H1 (cell line): ENCODE results near the gene DNAH1. TPM values are rescaled to one million over a fixed set of nuclear protein-coding genes. Genes with fewer than 3 reads are reported as not detected.

ENCODE experiments used
- CTCF ChIA-PET: fragments of 300-600 bp; sonication (Branson Sonifier 250); formaldehyde crosslinking; loops from one replicate; lab custom pipeline; 2021; ENCODE audit not compliant: partially characterized antibody; lab: Charles Lee
- POLR2A ChIA-PET: fragments of 300-600 bp; sonication (Branson Sonifier 250); formaldehyde crosslinking; loops from one replicate; lab custom pipeline; 2021; ENCODE audit warnings: inconsistent platforms; ENCODE audit not compliant: partially characterized antibody; lab: Charles Lee
- DNase-seq, 2 experiments: peaks; one replicate each; pipeline versions ENCODE4 v3.0.0 to v3.0.0-alpha.2; 2010 to 2022; ENCODE audit warnings: low spot score in 2 of 2, low read depth in 1 of 2, mixed read lengths in 1 of 2
- FAIRE-seq: peaks from 2 replicates; lab custom pipeline; 2011; peaks lifted over from hg19 to GRCh38; lab: Jason Lieb, UNC
- H2AFZ ChIP-seq: 2 replicates; pipeline ENCODE4 v1.8.1; 2012; ENCODE audit warnings: low read length, inconsistent platforms
- H2AK5ac ChIP-seq: 2 replicates; pipeline ENCODE4 v1.6.1; 2013; ENCODE audit warnings: low read depth, low read length
- H2BK120ac ChIP-seq: replicated peaks from 2 replicates; pipeline ENCODE3; 2013; ENCODE audit warnings: low read depth, low read length, inconsistent platforms
- H2BK12ac ChIP-seq: 2 replicates; pipeline ENCODE4 v1.6.1; 2013; ENCODE audit warnings: low read depth, low read length
- H2BK15ac ChIP-seq: 2 replicates; pipeline ENCODE4 v1.6.1; 2013; ENCODE audit warnings: low read length
- H2BK20ac ChIP-seq: 2 replicates; pipeline ENCODE4 v1.6.1; 2013; ENCODE audit warnings: low read length
- H2BK5ac ChIP-seq: 2 replicates; pipeline ENCODE4 v1.6.1; 2013; ENCODE audit warnings: low read depth, low read length
- H3K14ac ChIP-seq: 2 replicates; pipeline ENCODE4 v1.6.1; 2013; ENCODE audit warnings: inconsistent platforms; ENCODE audit not compliant: insufficient read length
- H3K18ac ChIP-seq: 2 replicates; pipeline ENCODE4 v1.6.1; 2013; ENCODE audit warnings: low read length; ENCODE audit errors: extremely low read depth
- H3K23ac ChIP-seq: 2 replicates; pipeline ENCODE4 v1.6.1; 2013; ENCODE audit warnings: inconsistent platforms; ENCODE audit not compliant: insufficient read length
- H3K23me2 ChIP-seq: 2 replicates; pipeline ENCODE4 v1.6.1; 2013; ENCODE audit warnings: low read depth, low read length
- H3K27ac ChIP-seq: 2 replicates; pipeline ENCODE4 v1.6.1; 2011; ENCODE audit warnings: low read depth, low read length, inconsistent platforms
- H3K27me3 ChIP-seq, 4 experiments: replicated peaks in 1 of 4; 1 replicate in 1 of 4; 2 replicates in 3 of 4; pipeline versions ENCODE4 v1.6.1 to v1.8.1; 2011 to 2013; ENCODE audit warnings: low read length in 3 of 4, mild to moderate bottlenecking in 3 of 4, inconsistent platforms in 2 of 4, mixed read lengths in 2 of 4, moderate library complexity in 1 of 4; ENCODE audit not compliant: control insufficient read depth in 3 of 4, insufficient read depth in 3 of 4; ENCODE audit errors: extremely low read depth in 1 of 4
- H3K36me3 ChIP-seq, 4 experiments: 2 replicates each; pipeline versions ENCODE4 v1.6.1 to v1.8.1; 2011 to 2013; ENCODE audit warnings: mild to moderate bottlenecking in 4 of 4, low read length in 3 of 4, moderate library complexity in 2 of 4, control low read depth in 1 of 4, inconsistent platforms in 1 of 4; ENCODE audit not compliant: insufficient read depth in 4 of 4, control insufficient read depth in 2 of 4
- H3K4ac ChIP-seq: replicated peaks from 2 replicates; pipeline ENCODE3; 2013; ENCODE audit warnings: low read length, low read depth, mixed read lengths, inconsistent platforms; ENCODE audit not compliant: insufficient read length
- H3K4me1 ChIP-seq, 4 experiments: replicated peaks in 1 of 4; 1 replicate in 1 of 4; 2 replicates in 3 of 4; pipeline versions ENCODE4 v1.6.1 to v1.8.1; 2011 to 2013; ENCODE audit warnings: low read length in 3 of 4, inconsistent platforms in 2 of 4, mixed read lengths in 1 of 4; ENCODE audit not compliant: insufficient read depth in 4 of 4, control insufficient read depth in 3 of 4
- H3K4me2 ChIP-seq, 2 experiments: 2 replicates each; pipeline versions ENCODE4 v1.6.1 to v1.8.1; 2011 to 2013; ENCODE audit warnings: low read depth in 2 of 2, low read length in 2 of 2, control low read depth in 1 of 2, inconsistent platforms in 1 of 2, mild to moderate bottlenecking in 1 of 2; ENCODE audit not compliant: insufficient read depth in 1 of 2
- H3K4me3 ChIP-seq, 4 experiments: fragments of 200-600, 300-600 bp in 1 of 4; sonication (generic), shearing (Covaris generic), sonication (Bioruptor Twin) in 1 of 4; 2 replicates each; pipeline versions ENCODE4 v1.5.1 to v1.8.1; 2011 to 2016; ENCODE audit warnings: low read length in 4 of 4, low read depth in 3 of 4, control low read depth in 2 of 4, inconsistent platforms in 2 of 4, mild to moderate bottlenecking in 2 of 4, mixed read lengths in 1 of 4, moderate library complexity in 1 of 4; ENCODE audit not compliant: insufficient read depth in 2 of 4; ENCODE audit errors: extremely low read depth in 1 of 4
- H3K56ac ChIP-seq: replicated peaks from 2 replicates; pipeline ENCODE3; 2013; ENCODE audit warnings: low read depth, mild to moderate bottlenecking, mixed read lengths, low read length, inconsistent platforms; ENCODE audit not compliant: insufficient read length
- H3K79me1 ChIP-seq: 2 replicates; pipeline ENCODE4 v1.6.1; 2013; ENCODE audit warnings: low read depth, low read length, control low read depth
- H3K79me2 ChIP-seq, 2 experiments: 2 replicates each; pipeline versions ENCODE4 v1.6.1 to v1.8.1; 2012 to 2013; ENCODE audit warnings: low read length in 2 of 2, mild to moderate bottlenecking in 2 of 2, inconsistent platforms in 1 of 2; ENCODE audit not compliant: insufficient read depth in 2 of 2, control insufficient read depth in 1 of 2
- H3K9ac ChIP-seq, 4 experiments: replicated peaks in 1 of 4; 1 replicate in 1 of 4; 2 replicates in 3 of 4; pipeline versions ENCODE4 v1.6.1 to v1.8.1; 2011 to 2013; ENCODE audit warnings: low read depth in 3 of 4, low read length in 3 of 4, control low read depth in 2 of 4, mild to moderate bottlenecking in 2 of 4, moderate library complexity in 2 of 4, inconsistent platforms in 1 of 4; ENCODE audit errors: extremely low read depth in 1 of 4
- H3K9me3 ChIP-seq, 2 experiments: 2 replicates each; pipeline versions ENCODE4 v1.6.1 to v1.8.1; 2012 to 2013; ENCODE audit warnings: mild to moderate bottlenecking in 2 of 2, moderate library complexity in 2 of 2, control low read depth in 1 of 2, inconsistent platforms in 1 of 2, low read depth in 1 of 2, low read length in 1 of 2, mixed read lengths in 1 of 2; ENCODE audit not compliant: insufficient read depth in 2 of 2
- H4K20me1 ChIP-seq, 2 experiments: replicated peaks in 1 of 2; 2 replicates each; pipeline versions ENCODE3 to v1.8.1; 2011 to 2013; ENCODE audit warnings: inconsistent platforms in 2 of 2, low read length in 2 of 2, mild to moderate bottlenecking in 1 of 2; ENCODE audit not compliant: insufficient read depth in 2 of 2, control insufficient read depth in 1 of 2
- H4K5ac ChIP-seq: 2 replicates; pipeline ENCODE4 v1.6.1; 2013; ENCODE audit warnings: low read length, low read depth, mixed read lengths, inconsistent platforms; ENCODE audit not compliant: insufficient read length
- H4K8ac ChIP-seq: 2 replicates; pipeline ENCODE4 v1.8.0; 2013; ENCODE audit warnings: mild to moderate bottlenecking, moderate library complexity, low read length, inconsistent platforms; ENCODE audit not compliant: insufficient read depth; ENCODE audit errors: extremely low read depth
- H4K91ac ChIP-seq: replicated peaks from 2 replicates; pipeline ENCODE3; 2013; ENCODE audit warnings: low read length, mixed read lengths, inconsistent platforms; ENCODE audit not compliant: insufficient read length
- EGR1 ChIP-seq: IDR thresholded peaks from 2 replicates; pipeline ENCODE4 v1.6.1; 2011; ENCODE audit warnings: low read depth, low read length, borderline replicate concordance
- GABPA ChIP-seq: IDR thresholded peaks from 2 replicates; pipeline ENCODE4 v1.6.1; 2011; ENCODE audit warnings: mild to moderate bottlenecking, low read length, moderate library complexity, borderline replicate concordance; ENCODE audit not compliant: insufficient read depth
- NANOG ChIP-seq: IDR thresholded peaks from 2 replicates; pipeline ENCODE4 v1.6.1; 2011; ENCODE audit warnings: low read length, low read depth, mild to moderate bottlenecking, inconsistent platforms; ENCODE audit not compliant: insufficient read depth, poor library complexity, severe bottlenecking
- RBBP5 ChIP-seq: IDR thresholded peaks from 2 replicates; pipeline ENCODE4 v1.7.1; 2012; ENCODE audit warnings: low read depth, mild to moderate bottlenecking, inconsistent platforms, low read length, moderate library complexity, borderline replicate concordance
- RFX5 ChIP-seq: IDR thresholded peaks from 2 replicates; pipeline ENCODE4 v1.6.1; 2011; ENCODE audit warnings: low read depth, low read length, improper control_type of control experiment, borderline replicate concordance
- RXRA ChIP-seq: IDR thresholded peaks from 2 replicates; pipeline ENCODE4 v1.6.1; 2011; ENCODE audit warnings: low read depth, mild to moderate bottlenecking, low read length, moderate library complexity; ENCODE audit not compliant: insufficient read depth
- SAP30 ChIP-seq: fragments of 300-600 bp; sonication (generic); IDR thresholded peaks from 2 replicates; pipeline ENCODE4 v1.7.1; 2012; ENCODE audit warnings: low read length, moderate library complexity, mild to moderate bottlenecking, inconsistent platforms; ENCODE audit not compliant: insufficient read depth, insufficient replicate concordance
- SIRT6 ChIP-seq: IDR thresholded peaks from one replicate; pipeline ENCODE4 v1.7.1; 2012; ENCODE audit warnings: low read length, inconsistent platforms
- TBP ChIP-seq: IDR thresholded peaks from 2 replicates; pipeline ENCODE4 v1.6.1; 2011; ENCODE audit warnings: low read depth, low read length, improper control_type of control experiment
- whole genome bisulfite sequencing, 2 experiments: shearing (Covaris generic) in 1 of 2; methylation state at CpG; one replicate each; pipeline versions ENCODE4 v1.1.6 to v1.1.7; 2013 to 2015; ENCODE audit warnings: low lambda C conversion rate in 2 of 2, mixed read lengths in 2 of 2, inconsistent platforms in 1 of 2, low coverage in 1 of 2, missing lambda C conversion rate in 1 of 2; ENCODE audit not compliant: insufficient replicate concordance in 2 of 2, insufficient coverage in 1 of 2, insufficient read length in 1 of 2; ENCODE audit errors: extremely low coverage in 1 of 2, missing lambda C conversion rate in 1 of 2; 5-methylcytosine and 5-hydroxymethylcytosine counted together
- polyA plus RNA-seq, 7 experiments: library from polyadenylated mRNA; depleted of rRNA in 3 of 7; stranded (reverse) in 5 of 7; unstranded in 2 of 7; fragments of >200 nt in 5 of 7; fragments of 200-250 nt in 2 of 7; gene quantifications; 1 replicate in 5 of 7; 2 replicates in 1 of 7; 4 replicates in 1 of 7; pipeline versions ENCODE4 v1.2.1 to v1.2.3, GENCODE V29; 2011 to 2013; ENCODE audit warnings: missing spikeins in 2 of 7, mixed read lengths in 2 of 7
- total RNA-seq: library from RNA; stranded (reverse); fragmentation: NEBNext Ultra II Directional; extraction: Animal tissue kit (Norgen Biotek cat#: 25700); gene quantifications from 2 replicates; pipeline ENCODE4 v1.2.1, GENCODE V29; 2021
- TF ChIP-seq, protein P1 (sequence below): IDR thresholded peaks from 2 replicates; pipeline ENCODE4 v1.6.1; 2011; ENCODE audit warnings: low read length, improper control_type of control experiment
- TF ChIP-seq, protein P2 (sequence below): IDR thresholded peaks from 2 replicates; pipeline ENCODE4 v1.6.1; 2012; ENCODE audit warnings: inconsistent platforms

Gene DNAH1
- total and polyA plus RNA-seq, 2 of the 8 experiments (the other 6 are each of a cell fraction or from before 2014, with no cell fraction given) = 1.0 to 1.5 TPM

DNA sequence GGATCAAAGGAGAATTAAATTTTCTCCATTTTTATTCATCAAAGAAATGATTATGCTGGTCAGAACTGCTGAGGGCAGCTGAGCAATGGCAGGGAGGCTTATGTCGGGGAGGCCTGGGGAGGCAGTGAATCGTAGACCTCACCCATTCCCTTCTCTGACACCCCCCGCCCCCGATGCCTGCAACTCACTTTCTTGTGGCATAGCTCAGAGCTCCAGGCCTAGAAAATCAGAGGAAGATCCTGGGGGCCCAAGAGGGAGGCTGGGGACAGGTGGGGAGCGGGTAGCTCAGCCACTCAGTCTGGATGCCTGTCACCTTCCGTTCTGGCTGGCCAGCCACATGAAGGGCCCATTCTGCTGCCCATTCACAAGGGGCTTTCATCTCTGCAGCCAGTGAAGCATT lies 1.1 kb upstream of the DNAH1 start:
- H3K79me1 ChIP-seq = no peaks in the 10 kb centered on the region
- ChIA-PET POLR2A (interaction anchor here (0.6 kb wide), 1 partner anchor 405 kb away, joined by 3 read pairs; no protein-coding TSS in a partner anchor), CTCF (interaction anchor here (1.1 to 1.9 kb wide), 6 partner anchors 14 to 94 kb away, joined by 3 to 9 read pairs (median 4); no protein-coding TSS in a partner anchor)
- no peak overlapping the region for H2BK20ac ChIP-seq
- no peaks in the 10 kb centered on the region for H3K36me3 ChIP-seq
- no peak overlapping the region for H3K56ac ChIP-seq
- DNase-seq (no peak), FAIRE-seq (no peak)
- no peak overlapping the region for H3K23ac ChIP-seq
- H2BK120ac ChIP-seq = no peak overlapping the region
- H3K4me1 ChIP-seq = peaks cover 0 to 3% (median 3%) of the 10 kb centered on the region in 4 experiments; a peak in 5 of 7 replicates
- H3K4me3 ChIP-seq = no peak overlapping the region
- no peak overlapping the region for H4K5ac ChIP-seq
- H3K23me2 ChIP-seq = peaks cover 4% of the 10 kb centered on the region; the same call in 1 of the 2 replicates
- no peaks in the 10 kb centered on the region for H3K79me2 ChIP-seq
- H3K27ac ChIP-seq = no peak overlapping the region
- 94% methylated on average over 6 of the region's 6 CpGs; no CpG with 5 or more reads in 1 of the 2 experiments for WGBS, 2 experiments
- H4K91ac ChIP-seq = no peak overlapping the region
- H3K9me3 ChIP-seq = no peaks in the 10 kb centered on the region
- no peak overlapping the region for H2BK15ac ChIP-seq
- no peak overlapping the region for H2BK12ac ChIP-seq
- no peak overlapping the region for H3K14ac ChIP-seq
- H3K4ac ChIP-seq = no peak overlapping the region
- H4K20me1 ChIP-seq = no peaks in the 10 kb centered on the region
- H3K9ac ChIP-seq = no peak overlapping the region
- H2AK5ac ChIP-seq = no peak overlapping the region
- H2BK5ac ChIP-seq = no peak overlapping the region
- H2AFZ ChIP-seq = no peak overlapping the region
- H3K27me3 ChIP-seq = peaks cover 0 to 14% (median 10%) of the 10 kb centered on the region in 4 experiments; a peak in 4 of 7 replicates
- H3K18ac ChIP-seq = no peak overlapping the region
- no peak overlapping the region for H4K8ac ChIP-seq
- H3K4me2 ChIP-seq = no peak overlapping the region
- no peak for TF ChIP-seq NANOG
- no peak for TF ChIP-seq GABPA
- TF ChIP-seq RFX5 = no peak
- no peak for TF ChIP-seq EGR1
- no peak for TF ChIP-seq TBP
- no peak for TF ChIP-seq SIRT6
- TF ChIP-seq RBBP5 = no peak
- TF ChIP-seq, protein P1, sequence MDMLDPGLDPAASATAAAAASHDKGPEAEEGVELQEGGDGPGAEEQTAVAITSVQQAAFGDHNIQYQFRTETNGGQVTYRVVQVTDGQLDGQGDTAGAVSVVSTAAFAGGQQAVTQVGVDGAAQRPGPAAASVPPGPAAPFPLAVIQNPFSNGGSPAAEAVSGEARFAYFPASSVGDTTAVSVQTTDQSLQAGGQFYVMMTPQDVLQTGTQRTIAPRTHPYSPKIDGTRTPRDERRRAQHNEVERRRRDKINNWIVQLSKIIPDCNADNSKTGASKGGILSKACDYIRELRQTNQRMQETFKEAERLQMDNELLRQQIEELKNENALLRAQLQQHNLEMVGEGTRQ = no peak
- no peak for TF ChIP-seq SAP30
- TF ChIP-seq, protein P2, sequence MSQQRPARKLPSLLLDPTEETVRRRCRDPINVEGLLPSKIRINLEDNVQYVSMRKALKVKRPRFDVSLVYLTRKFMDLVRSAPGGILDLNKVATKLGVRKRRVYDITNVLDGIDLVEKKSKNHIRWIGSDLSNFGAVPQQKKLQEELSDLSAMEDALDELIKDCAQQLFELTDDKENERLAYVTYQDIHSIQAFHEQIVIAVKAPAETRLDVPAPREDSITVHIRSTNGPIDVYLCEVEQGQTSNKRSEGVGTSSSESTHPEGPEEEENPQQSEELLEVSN = no peak
- no peak for TF ChIP-seq RXRA
